Breast epithelium (tissue), 3 donors: ENCODE measurements around the gene NPR2.

Experiments
- CTCF ChIP-seq, 3 donors: fragments of 450-650 bp; IDR thresholded peaks; one replicate each; pipeline ENCODE4 v1.5.1; 2016 to 2017; ENCODE audit warnings: antibody characterized with exemption in 3 of 3, mild to moderate bottlenecking in 3 of 3, moderate library complexity in 3 of 3
- POLR2A ChIP-seq: fragments of 450-650 bp; IDR thresholded peaks from one replicate; pipeline ENCODE4 v1.6.1; 2016; ENCODE audit warnings: antibody characterized with exemption, mild to moderate bottlenecking, moderate library complexity
- POLR2AphosphoS5 ChIP-seq, 3 donors: sonication (generic); formaldehyde crosslinking; IDR thresholded peaks; one replicate each; pipeline ENCODE4 v1.6.1; 2017; ENCODE audit warnings: antibody characterized with exemption in 3 of 3

DNA sequence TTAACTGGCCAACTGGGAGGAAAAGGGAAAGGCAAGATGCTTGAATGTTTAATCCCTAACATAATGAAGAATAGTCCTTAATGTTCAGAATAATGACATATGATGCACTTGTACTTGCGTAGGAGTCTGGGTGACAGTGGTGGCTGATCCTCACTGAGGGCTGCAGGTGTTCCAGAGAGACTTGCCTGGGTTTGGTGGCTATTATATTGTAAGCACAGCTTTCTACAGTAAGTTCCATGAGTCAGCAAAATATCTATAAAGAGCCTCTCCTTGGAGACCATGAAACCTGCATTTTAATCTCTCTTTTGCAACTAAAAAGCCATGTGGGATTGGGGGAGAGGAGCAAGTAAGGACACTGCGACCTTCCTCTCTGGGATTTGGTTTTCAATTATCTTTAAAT lies 1.9 kb upstream of the NPR2 start:
- TF ChIP-seq CTCF (IDR thresholded peaks at IDR 0.05) (no peak), POLR2AphosphoS5 (IDR thresholded peaks at IDR 0.05) (no peak), POLR2A (no peak)
